ENCODE results near the gene RAX2.

Gene RAX2

GRCh38 chr19:3801412-3802096 is 29.5 kb upstream of the RAX2 start:
- no peak for DNase-seq (ENCODE audit: low read depth)

- DNase-seq (ENCODE audit: low read depth) = no peak
Measured at GRCh38 chr19:3800996-3801395, 29.0 kb upstream of the RAX2 start.

DNA sequence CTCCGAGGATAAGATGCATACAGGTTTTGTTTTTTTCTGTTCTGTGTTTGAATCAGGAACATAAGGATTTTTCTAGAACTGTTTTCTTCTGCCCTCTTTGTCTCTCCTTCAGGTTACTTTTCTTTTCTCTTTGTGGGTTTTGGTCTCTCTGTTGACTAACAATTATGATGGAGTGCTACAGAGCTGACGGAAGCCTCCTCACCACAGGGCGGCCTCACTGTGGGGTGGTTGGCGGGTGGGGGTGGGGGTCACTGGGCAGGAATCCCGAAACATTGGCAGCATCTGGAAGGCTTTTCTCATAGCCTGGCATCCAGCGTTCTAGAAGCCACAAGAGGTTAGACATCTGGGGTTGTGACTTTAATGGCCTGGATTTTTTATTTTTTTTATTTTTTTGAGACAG is 26.1 kb upstream of the RAX2 start:
- no peak for DNase-seq (ENCODE audit: low read depth)

DNA sequence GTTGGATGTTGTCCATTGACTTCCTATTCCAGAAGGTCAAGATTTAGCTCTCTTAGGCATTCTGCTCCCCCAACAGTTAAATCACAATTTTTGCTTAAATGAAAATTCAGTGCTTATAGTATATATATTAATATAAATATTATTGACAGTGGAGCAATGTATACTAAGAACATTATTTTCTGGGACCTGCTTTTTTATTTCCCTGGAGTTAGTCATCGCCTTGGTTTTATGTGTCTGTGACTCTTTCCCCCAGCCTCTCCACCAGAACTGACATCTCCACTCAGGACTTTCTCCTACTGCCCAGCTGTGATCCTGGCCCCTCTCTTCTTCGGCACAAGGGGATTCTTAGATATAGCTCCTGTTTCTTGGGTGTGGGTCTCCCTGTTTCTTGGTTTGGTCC is 24.3 kb upstream of the RAX2 start:
- no peak for DNase-seq (ENCODE audit: low read depth)

GRCh38 chr19:3793799-3794198 is 21.8 kb upstream of the RAX2 start:
- no peak for DNase-seq (ENCODE audit: low read depth)

GRCh38 chr19:3792114-3792513 is 20.1 kb upstream of the RAX2 start:
- no peak for DNase-seq (ENCODE audit: low read depth)

GRCh38 chr19:3790941-3791340 is 18.9 kb upstream of the RAX2 start:
- no peak for DNase-seq (ENCODE audit: low read depth)

GRCh38 chr19:3790209-3790734 is 18.2 kb upstream of the RAX2 start:
- DNase-seq (ENCODE audit: low read depth) = no peak

- DNase-seq (ENCODE audit: low read depth) = no peak
Measured at GRCh38 chr19:3788996-3789778, 17.2 kb upstream of the RAX2 start.

GRCh38 chr19:3785938-3786824 is 14.2 kb upstream of the RAX2 start, which contains the start of gene MATK:
Gene MATK, minus strand, starts transcription at chr19:3786381. Its CDS starts 1,246 bp downstream, at chr19:3785135.
- no peak for DNase-seq (ENCODE audit: low read depth)

DNA sequence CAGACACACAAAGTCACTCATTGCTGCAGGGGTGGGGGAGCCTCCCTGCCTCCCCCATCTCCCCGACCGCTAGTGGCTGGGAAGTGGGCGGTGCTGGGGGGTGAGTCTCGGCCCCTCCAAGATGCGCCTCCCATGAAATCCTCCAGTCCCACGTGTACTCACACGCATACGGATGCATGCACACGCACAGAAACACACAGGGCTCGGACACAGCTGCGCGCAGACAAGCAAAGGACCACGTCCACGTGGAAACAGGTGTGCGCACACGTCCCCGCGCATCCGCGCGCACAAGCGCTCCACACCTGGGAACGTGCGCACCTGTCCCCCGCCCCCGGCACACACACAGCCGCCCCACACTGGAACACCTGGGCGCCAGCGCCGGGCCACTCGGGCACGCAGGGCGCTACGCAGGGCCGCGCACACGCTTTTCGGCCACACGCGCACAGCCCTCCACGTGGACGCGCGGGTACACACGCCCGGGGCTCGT is 13.5 kb upstream of the RAX2 start:
- DNase-seq (ENCODE audit: low read depth) = no peak

GRCh38 chr19:3784607-3785450 is 12.8 kb upstream of the RAX2 start:
- no peak for DNase-seq (ENCODE audit: low read depth)

DNA sequence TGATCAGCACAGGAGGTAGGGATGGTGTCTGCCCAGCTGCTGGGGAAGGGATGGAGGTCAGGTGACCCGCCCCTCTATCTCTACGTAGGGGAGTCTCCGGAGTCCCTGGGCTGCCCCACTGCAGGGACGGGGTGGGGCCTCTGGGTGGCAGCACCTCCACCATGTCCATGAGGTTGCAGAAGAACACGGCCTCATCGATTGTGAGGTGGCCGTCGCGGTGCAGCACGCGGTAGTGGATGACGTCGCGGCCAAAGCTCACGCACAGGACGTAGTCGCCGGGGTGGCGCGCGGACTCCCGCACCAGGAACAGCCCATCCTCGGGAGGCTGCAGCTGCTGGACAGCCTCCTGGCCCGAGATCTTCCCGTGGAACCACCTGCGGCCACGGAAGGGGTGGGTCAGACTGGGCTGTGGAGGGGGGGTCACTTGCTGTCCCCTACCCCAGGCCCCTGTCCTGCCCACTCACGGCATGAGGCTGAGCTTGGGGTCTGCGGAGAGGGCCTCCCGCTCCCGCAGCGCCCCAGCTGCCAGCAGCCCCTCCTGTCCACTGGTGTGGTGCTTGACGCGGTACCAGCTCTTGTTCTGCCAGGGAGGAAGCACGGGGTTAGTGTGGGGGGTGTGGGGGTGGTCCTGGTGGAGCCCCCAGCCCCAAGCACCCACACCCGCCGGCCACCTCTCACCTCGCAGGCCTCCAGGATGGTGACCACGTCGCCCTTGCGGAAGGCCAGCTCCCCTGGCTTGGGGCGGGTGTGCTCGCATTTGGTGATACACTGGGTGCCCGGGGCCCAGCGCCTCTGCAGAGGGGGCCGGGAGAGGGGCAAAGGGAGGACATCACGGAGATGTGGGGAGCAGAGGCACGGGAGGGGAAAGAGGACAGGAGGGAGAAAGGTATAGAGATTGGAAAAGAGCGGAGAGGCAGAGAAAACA is 11.9 kb upstream of the RAX2 start:
- no peak for DNase-seq (ENCODE audit: low read depth)

GRCh38 chr19:3782903-3783302 is 10.9 kb upstream of the RAX2 start:
- no peak for DNase-seq (ENCODE audit: low read depth)

GRCh38 chr19:3782330-3782729 is 10.3 kb upstream of the RAX2 start:
- no peak for DNase-seq (ENCODE audit: low read depth)

- no peak for DNase-seq (ENCODE audit: low read depth)
Measured at GRCh38 chr19:3781603-3782002, 9.6 kb upstream of the RAX2 start.

GRCh38 chr19:3780786-3781304 is 8.8 kb upstream of the RAX2 start:
- no peak for DNase-seq (ENCODE audit: low read depth)

- no peak for DNase-seq (ENCODE audit: low read depth)
Measured at GRCh38 chr19:3778899-3779723, 7.1 kb upstream of the RAX2 start.
